Spleen (tissue), 7 donors: ENCODE data around the gene USP32.

ENCODE experiments used
- POLR2A ChIP-seq, 3 donors: fragments of 450-650 bp; IDR thresholded peaks; one replicate each; pipeline ENCODE4 v1.5.1; 2017; ENCODE audit warnings: antibody characterized with exemption in 3 of 3, mild to moderate bottlenecking in 1 of 3
- POLR2AphosphoS5 ChIP-seq, 3 donors: sonication (generic); formaldehyde crosslinking; IDR thresholded peaks; one replicate each; pipeline ENCODE4 v1.5.1; 2017; ENCODE audit warnings: antibody characterized with exemption in 3 of 3
- TF ChIP-seq, protein P1 (sequence below), 11 experiments: fragments of 200-600 bp in 7 of 11; fragments of 450-650 bp in 4 of 11; sonication (generic) in 4 of 11; IDR thresholded peaks in 8 of 11; conservative IDR thresholded peaks in 3 of 11; 1 replicate in 7 of 11; 2 replicates in 4 of 11; pipeline versions ENCODE4 v1.4.0 to v1.8.0; 2016 to 2021; ENCODE audit warnings: antibody characterized with exemption in 11 of 11, inconsistent platforms in 4 of 11, mild to moderate bottlenecking in 1 of 11
- donor health status: DM: no; HTN: no; CAD: no; lungs with moderate emphysema.
- donor health status: DM: no; HTN: no; CAD: no.
- donor health status: DM: no; HTN: no; CAD: no.

DNA sequence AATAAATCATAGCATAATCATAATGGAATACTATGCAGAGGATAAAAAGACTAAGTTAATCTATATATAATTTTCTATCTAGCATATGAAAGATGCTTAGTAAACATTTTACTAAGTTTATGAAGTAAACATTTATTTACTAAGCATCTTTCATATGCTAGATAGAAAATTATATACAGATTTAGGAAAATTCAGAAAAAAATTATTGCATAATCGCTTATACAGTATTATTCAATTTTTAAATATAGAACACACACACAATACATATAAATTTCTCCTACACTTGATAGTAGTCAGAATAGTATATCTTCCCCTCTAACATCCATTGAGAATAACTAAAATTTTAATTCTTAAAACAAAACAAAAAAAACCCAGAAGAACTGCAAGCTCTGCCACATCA, 131.4 kb downstream of the USP32 start:
- TF ChIP-seq, protein P1, sequence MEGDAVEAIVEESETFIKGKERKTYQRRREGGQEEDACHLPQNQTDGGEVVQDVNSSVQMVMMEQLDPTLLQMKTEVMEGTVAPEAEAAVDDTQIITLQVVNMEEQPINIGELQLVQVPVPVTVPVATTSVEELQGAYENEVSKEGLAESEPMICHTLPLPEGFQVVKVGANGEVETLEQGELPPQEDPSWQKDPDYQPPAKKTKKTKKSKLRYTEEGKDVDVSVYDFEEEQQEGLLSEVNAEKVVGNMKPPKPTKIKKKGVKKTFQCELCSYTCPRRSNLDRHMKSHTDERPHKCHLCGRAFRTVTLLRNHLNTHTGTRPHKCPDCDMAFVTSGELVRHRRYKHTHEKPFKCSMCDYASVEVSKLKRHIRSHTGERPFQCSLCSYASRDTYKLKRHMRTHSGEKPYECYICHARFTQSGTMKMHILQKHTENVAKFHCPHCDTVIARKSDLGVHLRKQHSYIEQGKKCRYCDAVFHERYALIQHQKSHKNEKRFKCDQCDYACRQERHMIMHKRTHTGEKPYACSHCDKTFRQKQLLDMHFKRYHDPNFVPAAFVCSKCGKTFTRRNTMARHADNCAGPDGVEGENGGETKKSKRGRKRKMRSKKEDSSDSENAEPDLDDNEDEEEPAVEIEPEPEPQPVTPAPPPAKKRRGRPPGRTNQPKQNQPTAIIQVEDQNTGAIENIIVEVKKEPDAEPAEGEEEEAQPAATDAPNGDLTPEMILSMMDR (IDR thresholded peaks at IDR 0.05 in 8 of 11, conservative IDR thresholded peaks at IDR 0.05 in 3 of 11): no peak
- TF ChIP-seq POLR2AphosphoS5 (IDR thresholded peaks at IDR 0.05) (no peak), POLR2A (IDR thresholded peaks at IDR 0.05) (no peak)
